ENCODE results near the gene GRIN2B. TPM values are rescaled to one million over a fixed set of nuclear protein-coding genes. Genes with fewer than 3 reads are reported as not detected.

Gene GRIN2B
- total and polyA plus RNA-seq, 9 of the 15 experiments (the other 6 are each of a cell fraction or from before 2014, with no cell fraction given) = not detected

DNA sequence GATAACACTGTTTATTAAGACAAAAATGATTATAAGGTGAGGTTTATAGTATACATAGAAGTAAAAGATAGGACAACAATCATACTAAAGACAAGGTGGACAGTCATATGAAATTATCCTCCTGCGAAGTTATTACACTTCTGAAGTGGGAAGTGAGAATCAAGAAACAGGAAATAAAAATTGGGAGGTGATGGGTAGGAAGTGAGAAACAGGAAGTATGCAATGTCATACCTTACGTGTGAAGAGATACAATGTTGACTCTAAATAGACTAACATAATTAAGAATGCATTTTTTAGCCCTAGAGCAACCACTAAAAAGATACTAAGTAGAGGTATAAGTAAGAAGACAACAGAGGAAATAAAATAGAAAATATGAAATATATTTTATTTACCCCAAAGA, 43.7 kb downstream of the GRIN2B start:
- Histone ChIP-seq H3K27ac (ENCODE audit: extremely low read depth, low read depth, low read length) (no peak overlapping the region), H3K9me1 (ENCODE audit: control insufficient read depth, insufficient read depth, low read length) (no peaks in the 10 kb centered on the region), H4K20me1 (replicated peaks; ENCODE audit: control insufficient read depth, insufficient read depth, low read length) (no peaks in the 10 kb centered on the region), H3K79me2 (ENCODE audit: control insufficient read depth, insufficient read depth, low read length) (no peaks in the 10 kb centered on the region), H3K4me3 (no peak overlapping the region), H3K9me3 (replicated peaks; ENCODE audit: control insufficient read depth, insufficient read depth, low read depth, low read length) (no peaks in the 10 kb centered on the region), H3K36me3 (ENCODE audit: control insufficient read depth, insufficient read depth, low read length) (no peaks in the 10 kb centered on the region), H2AFZ (ENCODE audit: low read depth, low read length) (no peak overlapping the region), H3K4me1 (replicated peaks in 1 of 2; ENCODE audit: control insufficient read depth in 2 of 2, insufficient read depth in 2 of 2, low read length in 2 of 2) (no peaks in the 10 kb centered on the region), H3K4me2 (ENCODE audit: insufficient read depth, low read length) (no peak overlapping the region), H3K27me3 (ENCODE audit: control insufficient read depth in 2 of 2, insufficient read depth in 2 of 2, low read length in 2 of 2) (no peaks in the 10 kb centered on the region), H3K9ac (ENCODE audit: insufficient read depth in 1 of 2, low read depth in 2 of 2, low read length in 2 of 2) (no peak overlapping the region)
- FAIRE-seq = no peak
- ATAC-seq = no peak
- CTCF ChIA-PET (ENCODE audit: low intra/inter-chr PET ratio) = no interaction called here
- POLR2A ChIA-PET = no interaction called here
- BruUV-seq (replicated peaks) = no TSS peak
- 0% methylated on average over 2 of the region's 2 CpGs for WGBS (ENCODE audit: insufficient coverage, low coverage, missing lambda C conversion rate)
- intact Hi-C loops (cut with micrococcal nuclease) = no loop called here
- DNase-seq (ENCODE audit: extremely low read depth in 1 of 4, low spot score in 3 of 4) = no peak
- in situ Hi-C loops (cut with MboI) = no loop called here
- no peak for TF ChIP-seq HOMEZ (CRISPR knock-in tag; IDR thresholded peaks at IDR 0.05)

DNA sequence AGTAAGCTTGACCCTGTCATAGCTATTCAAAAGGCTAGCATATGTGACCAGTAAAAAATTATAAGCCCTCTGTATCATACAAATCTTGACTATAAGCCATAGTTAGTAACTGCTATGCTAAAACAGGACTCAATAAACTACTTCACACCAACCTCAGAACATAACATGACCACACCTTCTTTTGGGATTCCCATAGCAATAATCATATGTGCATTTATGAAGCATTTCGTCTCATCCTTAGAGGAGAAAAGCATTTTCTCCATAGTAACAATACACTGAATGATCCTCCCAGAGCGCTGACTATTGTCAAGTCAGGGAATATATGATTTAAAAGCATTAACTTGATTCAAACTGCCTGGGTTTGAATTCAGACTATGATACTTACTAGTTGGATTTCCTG, 46.2 kb downstream of the GRIN2B start:
- Histone ChIP-seq H3K4me3 (no peak overlapping the region), H3K27ac (ENCODE audit: extremely low read depth, low read depth, low read length) (no peak overlapping the region), H3K36me3 (ENCODE audit: control insufficient read depth, insufficient read depth, low read length) (no peaks in the 10 kb centered on the region), H4K20me1 (replicated peaks; ENCODE audit: control insufficient read depth, insufficient read depth, low read length) (no peaks in the 10 kb centered on the region), H3K27me3 (ENCODE audit: control insufficient read depth in 2 of 2, insufficient read depth in 2 of 2, low read length in 2 of 2) (no peaks in the 10 kb centered on the region), H3K9ac (ENCODE audit: insufficient read depth in 1 of 2, low read depth in 2 of 2, low read length in 2 of 2) (no peak overlapping the region), H3K9me1 (ENCODE audit: control insufficient read depth, insufficient read depth, low read length) (no peaks in the 10 kb centered on the region), H3K9me3 (replicated peaks; ENCODE audit: control insufficient read depth, insufficient read depth, low read depth, low read length) (no peaks in the 10 kb centered on the region), H3K4me1 (replicated peaks in 1 of 2; ENCODE audit: control insufficient read depth in 2 of 2, insufficient read depth in 2 of 2, low read length in 2 of 2) (no peaks in the 10 kb centered on the region), H3K79me2 (ENCODE audit: control insufficient read depth, insufficient read depth, low read length) (no peaks in the 10 kb centered on the region), H2AFZ (ENCODE audit: low read depth, low read length) (no peak overlapping the region), H3K4me2 (ENCODE audit: insufficient read depth, low read length) (no peak overlapping the region)
- DNase-seq (ENCODE audit: extremely low read depth in 1 of 4, low spot score in 3 of 4) = no peak
- BruUV-seq (replicated peaks) = no TSS peak
- 0% methylated on average over 2 of the region's 2 CpGs for WGBS (ENCODE audit: insufficient coverage, low coverage, missing lambda C conversion rate)
- intact Hi-C loops (cut with micrococcal nuclease) (no loop called here), in situ Hi-C loops (cut with MboI) (no loop called here)
- ChIA-PET POLR2A (no interaction called here), CTCF (ENCODE audit: low intra/inter-chr PET ratio) (no interaction called here)
- no peak for ATAC-seq
- no peak for FAIRE-seq
- no peak for TF ChIP-seq NUFIP1 (IDR thresholded peaks at IDR 0.05; ENCODE audit: partially characterized antibody)
- TF ChIP-seq, protein P1, sequence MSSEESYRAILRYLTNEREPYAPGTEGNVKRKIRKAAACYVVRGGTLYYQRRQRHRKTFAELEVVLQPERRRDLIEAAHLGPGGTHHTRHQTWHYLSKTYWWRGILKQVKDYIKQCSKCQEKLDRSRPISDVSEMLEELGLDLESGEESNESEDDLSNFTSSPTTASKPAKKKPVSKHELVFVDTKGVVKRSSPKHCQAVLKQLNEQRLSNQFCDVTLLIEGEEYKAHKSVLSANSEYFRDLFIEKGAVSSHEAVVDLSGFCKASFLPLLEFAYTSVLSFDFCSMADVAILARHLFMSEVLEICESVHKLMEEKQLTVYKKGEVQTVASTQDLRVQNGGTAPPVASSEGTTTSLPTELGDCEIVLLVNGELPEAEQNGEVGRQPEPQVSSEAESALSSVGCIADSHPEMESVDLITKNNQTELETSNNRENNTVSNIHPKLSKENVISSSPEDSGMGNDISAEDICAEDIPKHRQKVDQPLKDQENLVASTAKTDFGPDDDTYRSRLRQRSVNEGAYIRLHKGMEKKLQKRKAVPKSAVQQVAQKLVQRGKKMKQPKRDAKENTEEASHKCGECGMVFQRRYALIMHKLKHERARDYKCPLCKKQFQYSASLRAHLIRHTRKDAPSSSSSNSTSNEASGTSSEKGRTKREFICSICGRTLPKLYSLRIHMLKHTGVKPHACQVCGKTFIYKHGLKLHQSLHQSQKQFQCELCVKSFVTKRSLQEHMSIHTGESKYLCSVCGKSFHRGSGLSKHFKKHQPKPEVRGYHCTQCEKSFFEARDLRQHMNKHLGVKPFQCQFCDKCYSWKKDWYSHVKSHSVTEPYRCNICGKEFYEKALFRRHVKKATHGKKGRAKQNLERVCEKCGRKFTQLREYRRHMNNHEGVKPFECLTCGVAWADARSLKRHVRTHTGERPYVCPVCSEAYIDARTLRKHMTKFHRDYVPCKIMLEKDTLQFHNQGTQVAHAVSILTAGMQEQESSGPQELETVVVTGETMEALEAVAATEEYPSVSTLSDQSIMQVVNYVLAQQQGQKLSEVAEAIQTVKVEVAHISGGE (CRISPR knock-in tag; IDR thresholded peaks at IDR 0.05) = no peak
- TF ChIP-seq ILF3 (IDR thresholded peaks at IDR 0.05; ENCODE audit: borderline replicate concordance) = no peak
- TF ChIP-seq NKRF (IDR thresholded peaks at IDR 0.05; ENCODE audit: borderline replicate concordance) = no peak
- no peak for TF ChIP-seq MEF2A (IDR thresholded peaks at IDR 0.05; ENCODE audit: control insufficient read depth, low read depth, low read length)
- TF ChIP-seq, protein P2, sequence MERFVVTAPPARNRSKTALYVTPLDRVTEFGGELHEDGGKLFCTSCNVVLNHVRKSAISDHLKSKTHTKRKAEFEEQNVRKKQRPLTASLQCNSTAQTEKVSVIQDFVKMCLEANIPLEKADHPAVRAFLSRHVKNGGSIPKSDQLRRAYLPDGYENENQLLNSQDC (CRISPR knock-in tag; IDR thresholded peaks at IDR 0.05) = no peak
- no peak for TF ChIP-seq GABPB2 (CRISPR knock-in tag; conservative IDR thresholded peaks at IDR 0.05)
